AG04450 (cell line): ENCODE data around the gene YES1. TPM values are rescaled to one million over a fixed set of nuclear protein-coding genes. Genes with fewer than 3 reads are reported as not detected.
A peak's percentile ranks its signal among the peaks of the same experiment; 100 is the strongest.

Experiments
- CTCF ChIA-PET: fragments of 300-600, 350-600 bp; formaldehyde crosslinking; extraction: SDS; loops from one replicate; lab custom pipeline; 2022; ENCODE audit warnings: antibody characterized with exemption, inconsistent platforms; lab: Charles Lee
- POLR2A ChIA-PET: fragments of 350-600 bp; formaldehyde crosslinking; extraction: SDS; loops from one replicate; lab custom pipeline; 2021; ENCODE audit warnings: antibody characterized with exemption, inconsistent platforms; lab: Yijun Ruan, JAX
- DNase-seq: peaks from one replicate; pipeline ENCODE4 v3.0.0-alpha.2; 2011; ENCODE audit warnings: low read depth, low spot score
- H3K27ac ChIP-seq: one replicate; pipeline ENCODE4 v1.5.1; 2012; ENCODE audit warnings: low read depth, low read length, control low read depth
- H3K27me3 ChIP-seq: one replicate; pipeline ENCODE4 v1.6.0; 2012; ENCODE audit warnings: low read length; ENCODE audit not compliant: control insufficient read depth, insufficient read depth
- H3K4me3 ChIP-seq: 2 replicates; pipeline ENCODE4 v1.5.1; 2011; ENCODE audit warnings: mild to moderate bottlenecking, low read depth, low read length, control low read depth
- H3K9me3 ChIP-seq: 2 replicates; pipeline ENCODE4 v1.5.1; 2012; ENCODE audit warnings: low read length; ENCODE audit not compliant: control insufficient read depth, insufficient read depth
- CTCF ChIP-seq: IDR thresholded peaks from 2 replicates; pipeline ENCODE4 v1.5.1; 2011; ENCODE audit warnings: low read depth, low read length, control low read depth, inconsistent platforms
- polyA plus RNA-seq: library from polyadenylated mRNA; depleted of rRNA; stranded (reverse); fragments of >200 nt; gene quantifications from 2 replicates; pipeline ENCODE4 v1.2.3, GENCODE V29; 2011

The YES1 gene
- polyA plus RNA-seq, 1 experiment, result 23.3 TPM

- no peak for DNase-seq
- TF ChIP-seq CTCF, result no peak
- CTCF ChIA-PET, result interaction anchor here (0.5 to 4.5 kb wide), 63 partner anchors 9 to 1714 kb away, joined by 3 to 129 read pairs (median 5); partner anchors contain the start of genes THOC1 and TYMS
- POLR2A ChIA-PET, result interaction anchor here (0.9 kb wide), 1 partner anchor 9 kb away, joined by 3 read pairs; no protein-coding TSS in a partner anchor
- Histone ChIP-seq H3K27ac (no peak overlapping the region), H3K4me3 (no peak overlapping the region), H3K9me3 (no peaks in the 10 kb centered on the region), H3K27me3 (no peaks in the 10 kb centered on the region)
Measured at GRCh38 chr18:840023-840408, 28.0 kb upstream of the YES1 start.

GRCh38 chr18:839224-840022 is 27.4 kb upstream of the YES1 start:
- CTCF ChIA-PET, result interaction anchor here (0.5 to 4.5 kb wide), 73 partner anchors 8 to 1715 kb away, joined by 3 to 129 read pairs (median 4); partner anchors contain the start of genes ENOSF1, THOC1 and TYMS
- Histone ChIP-seq H3K9me3 (no peaks in the 10 kb centered on the region), H3K27ac (no peak overlapping the region), H3K4me3 (no peak overlapping the region), H3K27me3 (no peaks in the 10 kb centered on the region)
- peak; percentile 99 for TF ChIP-seq CTCF
- DNase-seq, result peak; percentile 45
- POLR2A ChIA-PET, result interaction anchor here (0.9 kb wide), 1 partner anchor 9 kb away, joined by 3 read pairs; no protein-coding TSS in a partner anchor

GRCh38 chr18:837922-838321 is 25.9 kb upstream of the YES1 start:
- no peak for TF ChIP-seq CTCF
- no peaks in the 10 kb centered on the region for H3K9me3 ChIP-seq
- CTCF ChIA-PET, result interaction anchor here (5.2 kb wide), 1 partner anchor 212 kb away, joined by 38 read pairs; no protein-coding TSS in a partner anchor
- POLR2A ChIA-PET, result no interaction called here
- no peak for DNase-seq
- no peak overlapping the region for H3K27ac ChIP-seq
- H3K27me3 ChIP-seq, result peaks cover 3% of the 10 kb centered on the region
- H3K4me3 ChIP-seq, result no peak overlapping the region

GRCh38 chr18:834082-834720 is 22.2 kb upstream of the YES1 start:
- ChIA-PET CTCF (interaction anchor here (5.2 to 5.9 kb wide), 2 partner anchors 94 to 208 kb away, joined by 38 to 239 read pairs; no protein-coding TSS in a partner anchor), POLR2A (interaction anchor here (0.5 kb wide), 1 partner anchor 132 kb away, joined by 3 read pairs; no protein-coding TSS in a partner anchor)
- H3K9me3 ChIP-seq, result no peaks in the 10 kb centered on the region
- TF ChIP-seq CTCF, result no peak
- H3K4me3 ChIP-seq, result no peak overlapping the region
- peaks cover 3% of the 10 kb centered on the region for H3K27me3 ChIP-seq
- no peak overlapping the region for H3K27ac ChIP-seq
- DNase-seq, result no peak
